Measurements from ENCODE around the gene ADGRL1. TPM values are rescaled to one million over a fixed set of nuclear protein-coding genes. Genes with fewer than 3 reads are reported as not detected.

The ADGRL1 gene
- total RNA-seq, 2 experiments from 2014 or later, result 2.6 to 8.2 TPM

DNA sequence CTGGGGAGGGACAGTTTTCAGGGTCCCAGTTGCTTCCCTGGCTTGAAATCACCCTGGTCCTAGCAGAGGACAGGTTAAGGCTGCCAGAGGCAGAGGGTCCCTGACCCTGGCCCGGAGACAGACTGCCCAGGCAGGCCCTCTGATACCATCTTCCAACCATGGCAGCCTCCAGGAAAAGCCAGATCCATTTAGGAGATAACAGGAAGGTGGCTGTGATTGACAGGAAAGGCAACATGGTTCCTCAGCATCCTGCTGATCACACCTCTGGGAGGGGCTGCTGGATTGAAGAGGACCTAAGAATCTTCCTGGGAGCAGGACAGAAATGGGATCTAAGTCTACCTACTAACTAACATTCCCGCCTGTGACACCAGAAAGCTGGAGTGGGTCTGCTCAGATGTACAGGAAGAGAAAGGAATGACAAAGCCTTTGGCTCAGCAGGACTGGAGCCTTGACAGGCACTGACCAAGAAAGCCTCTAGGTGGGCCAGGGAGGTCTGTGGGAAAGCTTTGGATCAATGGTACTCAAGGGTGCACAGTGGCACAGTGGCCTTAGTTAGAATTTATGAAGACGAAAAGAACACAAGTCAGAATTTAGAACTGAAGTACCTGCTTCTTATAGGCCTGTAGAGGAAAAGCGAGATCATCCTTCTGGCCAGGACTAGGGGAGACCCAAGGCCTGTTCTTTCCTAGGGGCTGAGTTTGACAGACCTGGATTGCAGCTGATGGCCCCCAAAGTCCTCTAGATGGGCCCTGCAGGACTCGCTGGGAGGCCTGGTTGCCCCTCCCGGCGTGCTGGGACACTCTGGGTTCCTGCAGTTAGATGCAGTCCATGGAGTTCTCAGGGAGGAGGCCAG is 86.1 kb downstream of the ADGRL1 start:
- Histone ChIP-seq H3K4me3 (ENCODE audit: low read depth, low read length, poor library complexity, severe bottlenecking) (no peak overlapping the region), H4K20me1 (ENCODE audit: insufficient read depth, low read length) (no peaks in the 10 kb centered on the region), H3K27ac (ENCODE audit: low read depth, low read length, poor library complexity, severe bottlenecking) (no peak overlapping the region), H2AFZ (ENCODE audit: low read length) (no peak overlapping the region), H3K4me2 (ENCODE audit: low read length) (no peak overlapping the region), H3K4me1 (ENCODE audit: insufficient read depth, low read length, poor library complexity, severe bottlenecking) (peaks cover 26% of the 10 kb centered on the region), H3K9me2 (ENCODE audit: insufficient read depth, low read length) (no peaks in the 10 kb centered on the region), H3K36me3 (ENCODE audit: insufficient read depth, low read length) (peaks cover 35% of the 10 kb centered on the region), H3K9me3 (ENCODE audit: low read length) (no peaks in the 10 kb centered on the region), H3K79me2 (ENCODE audit: insufficient read depth, low read depth, low read length) (no peaks in the 10 kb centered on the region; the same call in 1 of the 2 replicates)
- TF ChIP-seq, protein P1, sequence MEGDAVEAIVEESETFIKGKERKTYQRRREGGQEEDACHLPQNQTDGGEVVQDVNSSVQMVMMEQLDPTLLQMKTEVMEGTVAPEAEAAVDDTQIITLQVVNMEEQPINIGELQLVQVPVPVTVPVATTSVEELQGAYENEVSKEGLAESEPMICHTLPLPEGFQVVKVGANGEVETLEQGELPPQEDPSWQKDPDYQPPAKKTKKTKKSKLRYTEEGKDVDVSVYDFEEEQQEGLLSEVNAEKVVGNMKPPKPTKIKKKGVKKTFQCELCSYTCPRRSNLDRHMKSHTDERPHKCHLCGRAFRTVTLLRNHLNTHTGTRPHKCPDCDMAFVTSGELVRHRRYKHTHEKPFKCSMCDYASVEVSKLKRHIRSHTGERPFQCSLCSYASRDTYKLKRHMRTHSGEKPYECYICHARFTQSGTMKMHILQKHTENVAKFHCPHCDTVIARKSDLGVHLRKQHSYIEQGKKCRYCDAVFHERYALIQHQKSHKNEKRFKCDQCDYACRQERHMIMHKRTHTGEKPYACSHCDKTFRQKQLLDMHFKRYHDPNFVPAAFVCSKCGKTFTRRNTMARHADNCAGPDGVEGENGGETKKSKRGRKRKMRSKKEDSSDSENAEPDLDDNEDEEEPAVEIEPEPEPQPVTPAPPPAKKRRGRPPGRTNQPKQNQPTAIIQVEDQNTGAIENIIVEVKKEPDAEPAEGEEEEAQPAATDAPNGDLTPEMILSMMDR (conservative IDR thresholded peaks at IDR 0.05; ENCODE audit: low read length), result no peak
- TF ChIP-seq EZH2phosphoT487 (IDR thresholded peaks at IDR 0.05; ENCODE audit: borderline replicate concordance, low read depth, low read length), result no peak
- intact Hi-C loops (cut with micrococcal nuclease; ENCODE audit: unreplicated experiment), result no loop called here
- no peak for DNase-seq (ENCODE audit: low spot score)
- TSS peak; percentile 66 for BruUV-seq (replicated peaks)
- CTCF ChIA-PET (ENCODE audit: unreplicated experiment), result no interaction called here
- POLR2A ChIA-PET, result no interaction called here

DNA sequence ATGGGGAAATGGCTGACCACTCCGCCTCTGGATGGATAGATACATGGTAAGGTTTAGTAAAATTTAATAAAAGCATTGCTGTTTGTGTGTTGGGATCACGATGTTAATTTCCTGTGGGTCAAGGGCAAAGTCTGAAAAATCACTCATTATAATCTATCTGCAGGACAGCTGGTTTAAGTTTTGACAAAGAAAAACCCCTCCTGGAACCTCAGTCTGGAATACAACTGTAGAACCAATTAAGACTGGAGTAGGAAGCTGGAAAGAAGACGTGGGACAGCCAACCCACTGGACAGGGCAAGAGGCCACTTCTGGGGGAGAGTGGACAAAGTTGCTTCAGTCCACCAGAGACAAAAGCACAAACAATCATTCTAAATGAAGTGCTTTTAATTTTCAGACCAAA is 86.8 kb downstream of the ADGRL1 start:
- H3K4me1 ChIP-seq (ENCODE audit: insufficient read depth, low read length, poor library complexity, severe bottlenecking), result peaks cover 31% of the 10 kb centered on the region
- no peak overlapping the region for H3K27ac ChIP-seq (ENCODE audit: low read depth, low read length, poor library complexity, severe bottlenecking)
- H3K9me2 ChIP-seq (ENCODE audit: insufficient read depth, low read length), result no peaks in the 10 kb centered on the region
- H3K9me3 ChIP-seq (ENCODE audit: low read length), result no peaks in the 10 kb centered on the region
- no TSS peak for BruUV-seq (replicated peaks)
- no peak overlapping the region for H3K4me2 ChIP-seq (ENCODE audit: low read length)
- ChIA-PET CTCF (ENCODE audit: unreplicated experiment) (no interaction called here), POLR2A (no interaction called here)
- H3K36me3 ChIP-seq (ENCODE audit: insufficient read depth, low read length), result peaks cover 28% of the 10 kb centered on the region
- no peaks in the 10 kb centered on the region for H4K20me1 ChIP-seq (ENCODE audit: insufficient read depth, low read length)
- intact Hi-C loops (cut with micrococcal nuclease; ENCODE audit: unreplicated experiment), result no loop called here
- H2AFZ ChIP-seq (ENCODE audit: low read length), result no peak overlapping the region
- no peaks in the 10 kb centered on the region; the same call in 1 of the 2 replicates for H3K79me2 ChIP-seq (ENCODE audit: insufficient read depth, low read depth, low read length)
- TF ChIP-seq EZH2phosphoT487 (IDR thresholded peaks at IDR 0.05; ENCODE audit: borderline replicate concordance, low read depth, low read length), result no peak
- TF ChIP-seq, protein P1 (conservative IDR thresholded peaks at IDR 0.05; ENCODE audit: low read length), result no peak
- DNase-seq (ENCODE audit: low spot score), result no peak
- H3K4me3 ChIP-seq (ENCODE audit: low read depth, low read length, poor library complexity, severe bottlenecking), result no peak overlapping the region

Measured in OCI-LY7 (cell line).